ENCODE results near the gene LY6G6D.

The LY6G6D gene

DNA sequence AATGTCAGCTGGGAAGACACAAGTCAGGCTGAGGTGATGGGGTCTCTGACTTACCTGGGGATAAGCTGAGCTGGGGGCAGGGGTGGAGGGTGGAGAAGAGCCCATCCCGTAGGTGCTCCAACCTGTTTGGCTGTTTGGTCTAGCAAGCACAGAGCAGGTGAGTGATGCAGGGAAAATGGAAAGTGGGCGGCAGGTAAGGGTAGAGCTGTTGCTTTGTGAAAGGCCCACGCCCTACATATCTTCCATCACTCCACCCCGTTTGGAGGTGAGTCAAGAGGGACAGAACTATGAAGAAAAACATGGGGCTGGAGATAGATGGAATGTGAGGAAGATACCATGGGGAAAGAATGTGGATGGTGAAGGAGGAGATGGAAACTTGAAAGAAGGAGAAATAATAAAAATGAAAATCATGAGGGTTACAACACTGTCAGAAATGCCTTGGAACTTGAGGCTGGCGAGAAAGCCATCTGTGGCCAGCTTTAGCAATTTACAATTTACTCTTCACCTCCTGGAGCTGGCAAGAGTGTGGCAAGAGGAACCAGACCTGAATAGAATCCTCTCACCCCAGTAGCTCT is 5.1 kb downstream of the LY6G6D start:
- no peak for DNase-seq

DNA sequence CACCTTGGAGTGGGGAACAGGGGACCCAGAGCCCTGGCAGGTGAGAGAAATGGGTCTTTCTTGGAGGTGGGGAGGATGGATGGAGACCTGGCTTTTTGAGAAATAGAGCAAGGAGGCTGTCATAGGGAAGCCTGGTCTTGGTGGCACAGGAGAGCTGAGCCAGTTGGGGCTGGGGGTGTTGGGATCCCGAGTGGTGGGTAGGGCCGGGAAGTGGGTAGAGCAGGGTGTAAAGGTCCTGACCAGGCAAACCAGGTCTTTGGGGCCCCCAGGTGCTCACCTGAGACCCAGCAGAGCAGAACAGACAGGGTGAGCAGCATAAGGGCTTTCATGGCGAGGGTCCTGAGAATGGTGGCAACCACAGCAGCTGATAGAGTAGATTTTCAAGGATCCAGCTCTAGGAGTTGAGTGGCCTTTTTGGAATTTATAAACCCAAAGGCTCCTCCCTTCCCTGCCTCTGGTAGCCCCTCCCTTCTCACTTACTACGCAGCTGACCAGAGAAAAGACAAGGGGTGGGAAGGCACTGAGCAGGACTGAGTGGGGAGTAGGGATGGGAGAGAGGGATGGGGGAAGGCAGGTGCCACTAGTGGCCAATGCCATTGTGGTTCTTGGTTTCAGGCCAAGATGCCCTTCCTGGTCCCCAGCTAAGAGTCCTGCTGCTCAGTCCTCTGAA is 6.3 kb downstream of the LY6G6D start, which contains the start of gene LY6G6C:
LY6G6C (minus strand) TSS at position 396 of the 670 bp plus-strand sequence; CDS start at position 329, 67 bp downstream.
- DNase-seq, result no peak

DNA sequence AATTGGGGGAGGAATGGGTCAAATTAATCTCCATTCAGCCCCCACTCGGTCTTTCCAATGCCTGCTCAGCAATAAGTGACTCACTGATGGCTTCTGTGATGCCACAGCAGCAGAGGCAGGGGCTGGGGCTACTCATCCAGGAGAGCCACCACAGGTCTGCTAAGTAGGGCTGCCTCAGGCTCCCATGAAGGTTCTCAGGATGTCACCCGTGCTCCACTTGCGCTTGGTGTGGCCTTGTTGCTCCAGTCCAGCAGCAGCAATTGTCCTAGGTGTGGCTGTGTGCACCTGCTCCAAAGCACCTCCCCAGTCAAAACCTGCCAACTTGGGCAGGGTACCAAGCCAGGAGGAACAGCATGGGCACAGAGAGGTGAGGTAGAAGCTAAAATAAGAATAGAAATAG is 7.0 kb downstream of the LY6G6D start:
- no peak for DNase-seq

DNA sequence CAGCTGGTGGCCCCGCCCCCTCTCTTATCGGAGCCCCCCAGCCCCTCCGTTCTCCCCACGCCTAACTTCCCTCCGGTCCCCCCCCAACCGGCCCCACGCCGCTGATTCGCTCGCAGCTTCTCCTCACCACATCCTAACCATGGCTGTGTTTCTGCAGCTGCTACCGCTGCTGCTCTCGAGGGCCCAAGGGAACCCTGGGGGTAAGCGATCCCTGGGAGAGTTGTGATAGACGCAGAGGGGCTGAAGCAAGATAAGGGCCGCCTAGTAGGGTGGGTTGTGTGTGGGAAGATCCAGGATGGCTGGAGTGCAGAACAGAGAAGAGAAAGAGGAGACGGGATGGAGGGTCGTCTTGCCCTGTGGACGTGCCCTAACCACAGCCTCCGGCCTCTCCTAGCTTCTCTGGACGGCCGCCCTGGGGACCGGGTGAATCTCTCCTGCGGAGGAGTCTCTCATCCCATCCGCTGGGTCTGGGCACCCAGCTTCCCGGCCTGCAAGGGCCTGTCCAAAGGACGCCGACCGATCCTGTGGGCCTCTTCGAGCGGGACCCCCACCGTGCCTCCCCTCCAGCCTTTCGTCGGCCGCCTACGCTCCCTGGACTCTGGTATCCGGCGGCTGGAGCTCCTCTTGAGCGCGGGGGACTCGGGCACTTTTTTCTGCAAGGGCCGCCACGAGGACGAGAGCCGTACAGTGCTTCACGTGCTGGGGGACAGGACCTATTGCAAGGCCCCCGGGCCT is 8.3 kb downstream of the LY6G6D start, which contains the start of gene MPIG6B:
MPIG6B (plus strand) TSS at position 129 of the 735 bp plus-strand sequence; CDS start at position 140, 11 bp downstream.
- DNase-seq, result no peak

DNA sequence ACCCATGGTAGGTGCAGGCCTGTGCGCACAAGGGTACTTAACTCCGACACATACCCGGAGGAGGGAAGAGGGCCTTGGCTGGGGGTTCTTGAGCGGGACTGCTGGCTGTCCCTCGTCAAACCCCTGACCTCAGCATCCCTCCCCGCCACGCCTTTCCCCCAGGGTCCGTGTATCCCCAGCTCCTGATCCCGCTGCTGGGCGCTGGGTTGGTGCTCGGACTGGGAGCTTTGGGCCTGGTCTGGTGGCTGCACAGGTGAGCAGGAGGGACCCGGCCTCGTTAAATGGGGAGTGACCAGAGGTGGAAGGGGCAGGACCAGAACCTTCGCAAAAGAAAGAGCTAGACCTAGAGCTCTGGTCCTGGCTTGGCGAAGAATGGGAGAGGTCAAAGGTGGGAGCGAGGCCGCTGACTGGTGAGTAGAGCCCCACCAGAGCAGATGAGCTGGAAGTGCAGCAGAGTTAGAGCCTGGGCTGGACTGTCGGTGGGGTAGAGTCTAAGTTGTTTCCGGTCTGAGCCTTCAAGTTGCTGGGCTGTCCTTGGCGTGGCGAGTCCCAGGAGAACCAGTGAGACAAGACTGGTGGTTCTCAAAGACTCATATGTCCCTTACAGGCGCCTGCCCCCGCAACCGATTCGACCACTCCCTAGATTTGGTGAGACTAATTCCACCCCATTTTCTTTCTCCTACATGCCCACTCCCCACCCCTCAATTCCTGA is 9.0 kb downstream of the LY6G6D start:
- no peak for DNase-seq

DNA sequence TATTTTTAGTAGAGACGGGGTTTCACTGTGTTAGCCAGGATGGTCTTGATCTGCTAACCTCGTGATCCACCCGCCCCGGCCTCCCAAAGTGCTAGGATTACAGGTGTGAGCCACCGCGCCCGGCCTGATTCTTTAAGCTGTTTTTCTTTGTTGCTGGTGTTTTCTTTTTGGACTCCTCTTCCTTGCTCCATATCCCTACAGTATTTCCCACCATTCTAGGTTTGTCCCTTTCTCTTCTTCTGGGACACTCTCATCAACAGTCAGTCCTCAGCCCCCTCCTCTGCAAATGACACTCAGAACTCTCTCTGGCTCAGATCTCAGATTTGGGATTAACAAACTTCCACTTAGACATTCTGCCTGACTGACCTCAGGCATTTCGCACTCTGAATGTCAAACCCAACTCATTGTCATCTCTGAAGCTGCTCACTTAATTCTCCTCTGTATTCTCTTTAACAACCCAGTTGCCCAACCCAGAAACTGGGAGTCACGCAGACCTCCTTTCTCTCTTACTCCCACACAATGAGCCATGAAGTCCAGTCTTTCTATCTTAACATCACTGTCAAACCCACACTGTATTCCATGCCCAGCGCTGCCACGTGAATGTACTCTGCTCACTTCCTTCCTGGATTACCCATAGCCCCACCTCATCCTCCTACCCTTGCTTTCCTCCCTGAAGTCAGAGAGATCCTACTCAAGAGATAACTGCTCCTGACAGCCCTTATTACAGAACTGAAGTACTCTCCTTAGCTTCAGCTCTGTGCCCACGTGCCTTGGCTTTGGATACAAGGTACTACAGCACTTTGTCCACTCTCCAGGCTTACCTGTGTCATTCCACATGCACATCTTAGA is 10.6 kb downstream of the LY6G6D start:
- DNase-seq, result peak; percentile 55

DNA sequence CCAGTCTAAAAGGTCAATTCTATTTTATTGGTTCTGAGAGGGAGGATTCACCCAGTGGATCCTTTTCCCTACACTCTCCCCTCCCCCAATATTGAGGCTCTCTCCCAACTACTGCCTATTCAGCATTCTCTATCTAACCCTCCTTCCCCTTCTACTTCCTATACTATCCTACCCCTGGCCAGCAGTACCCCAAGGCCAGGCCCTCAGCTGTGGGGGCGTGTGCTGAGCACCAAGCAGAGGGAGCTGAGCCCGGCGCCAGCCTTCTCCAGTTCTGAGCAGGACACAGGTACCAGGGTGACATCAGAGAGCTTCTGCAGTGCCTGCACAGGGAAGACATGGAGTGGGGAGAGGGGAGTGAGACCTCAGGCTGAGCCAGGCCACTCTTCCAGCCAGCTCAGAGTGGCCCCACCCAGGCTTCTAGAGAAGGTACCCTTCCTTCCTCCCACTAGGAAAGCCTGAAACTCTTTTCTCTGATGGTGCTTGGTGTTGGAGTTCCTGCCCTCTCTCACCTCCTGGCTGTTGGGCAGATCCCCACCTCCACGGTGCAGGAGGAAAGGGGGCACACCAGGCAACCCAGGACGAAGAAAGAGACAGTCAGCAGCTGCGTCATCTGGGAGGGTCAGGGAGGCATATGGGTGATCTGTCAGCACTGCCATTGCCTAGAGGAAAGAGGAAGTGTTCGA is 12.0 kb downstream of the LY6G6D start:
- DNase-seq, result peak; percentile 50

DNA sequence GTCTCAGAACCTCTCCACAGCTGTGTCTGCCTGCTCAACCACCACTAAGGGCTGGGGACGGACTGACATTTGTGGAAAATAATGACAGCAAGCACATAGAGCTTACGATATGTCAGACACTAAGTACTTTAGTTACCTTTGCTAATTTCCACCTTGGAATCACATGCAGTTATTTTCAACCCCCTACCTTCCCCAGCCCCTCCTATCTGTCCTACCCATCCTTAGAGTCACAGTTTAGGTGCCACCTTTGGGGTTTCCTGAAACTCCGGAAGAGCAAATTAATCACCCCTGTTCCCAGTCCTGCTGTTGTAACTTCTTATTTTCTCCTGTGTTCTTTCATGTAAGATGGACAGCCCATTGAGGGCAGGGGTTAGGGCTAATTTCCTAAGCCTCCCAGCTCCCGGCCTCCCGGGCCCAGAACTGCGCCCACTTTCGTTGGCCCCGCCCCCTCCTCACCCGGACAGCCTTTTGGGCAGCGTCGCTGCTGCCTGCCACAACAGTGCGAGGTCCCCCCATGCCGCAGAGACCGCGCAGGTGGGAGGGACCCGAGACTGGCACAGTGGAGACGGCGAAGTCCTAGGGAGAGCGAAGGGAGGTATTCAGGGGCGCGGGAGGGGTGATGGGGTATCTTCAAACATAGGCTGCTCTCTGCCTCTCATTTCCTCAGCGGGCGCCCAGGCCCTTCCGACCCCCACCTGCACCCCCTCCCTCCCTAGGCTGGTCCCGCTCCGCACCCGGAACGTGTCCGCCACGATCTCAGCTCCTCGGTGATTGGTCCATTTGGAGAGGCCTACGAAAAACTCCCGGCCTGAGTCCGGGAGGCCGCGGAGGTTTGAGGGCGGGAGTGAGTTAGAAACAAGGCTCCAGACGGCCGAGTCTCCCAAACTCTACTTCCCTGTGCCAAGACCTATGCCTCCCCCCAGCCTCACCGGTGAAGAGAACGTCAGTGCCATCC is 12.8 kb downstream of the LY6G6D start:
- no peak for DNase-seq

DNA sequence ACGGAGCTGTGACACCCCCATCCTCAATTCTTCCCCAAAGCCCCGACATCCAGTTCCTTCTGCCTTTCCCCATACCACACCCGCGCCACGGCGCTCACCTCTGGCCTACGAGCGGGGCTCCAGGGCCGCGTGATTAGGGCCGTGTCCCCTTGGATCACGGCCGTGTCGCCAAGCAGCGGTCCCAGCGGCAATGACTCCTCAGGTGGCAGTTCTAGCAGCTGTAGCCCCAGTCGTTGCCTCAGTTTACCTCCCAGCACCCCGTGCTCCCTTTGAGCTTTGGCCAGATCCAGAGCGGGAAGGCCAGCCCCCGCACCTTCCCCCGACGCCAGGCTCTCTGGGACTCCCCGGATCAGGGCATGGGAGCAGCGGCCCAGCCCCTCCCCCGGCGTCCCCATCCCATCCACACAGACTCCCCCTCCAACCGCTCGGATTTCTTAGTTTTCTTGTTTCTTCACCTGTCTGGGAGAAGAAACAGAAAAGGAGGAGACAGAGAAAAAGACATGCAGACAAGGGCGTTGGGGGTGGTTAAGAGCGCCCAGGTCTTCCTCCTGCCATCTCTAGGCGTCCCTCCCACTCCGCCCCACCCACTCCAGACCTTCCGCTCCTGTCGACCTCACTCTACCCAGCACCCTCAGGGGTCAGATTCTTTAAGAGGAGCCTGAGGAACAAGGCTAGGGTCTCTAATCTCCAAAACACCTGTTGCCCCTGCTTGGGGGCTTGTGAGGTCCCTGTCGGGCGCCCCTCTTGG is 13.8 kb downstream of the LY6G6D start, which contains the start of gene DDAH2:
DDAH2 (minus strand) TSS at position 533 of the 748 bp plus-strand sequence; CDS start at position 395, 138 bp downstream.
- no peak for DNase-seq

DNA sequence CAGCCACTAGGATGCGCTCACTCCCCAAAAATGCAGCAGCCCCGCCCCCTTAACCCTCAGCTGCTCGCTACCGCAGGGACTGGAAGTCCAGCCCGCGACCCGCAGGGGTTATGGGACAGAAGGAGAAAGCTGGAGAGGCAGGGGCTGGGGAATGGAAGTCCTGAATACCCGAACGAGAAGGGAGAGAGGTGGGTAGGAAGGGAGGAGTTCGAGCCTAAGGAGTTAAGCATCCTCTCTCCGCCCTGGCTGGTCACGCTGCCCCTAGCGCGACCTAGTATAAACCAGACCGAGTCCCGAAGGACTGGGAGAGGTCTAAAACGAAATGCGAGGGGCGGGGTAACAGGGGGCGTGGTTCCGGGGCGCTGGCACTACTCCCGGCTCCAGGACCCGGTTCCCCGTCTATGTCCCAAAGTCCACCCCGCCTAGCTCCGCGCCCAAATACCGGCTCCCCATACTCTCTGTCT is 14.4 kb downstream of the LY6G6D start:
- peak; percentile 83 for DNase-seq

DNA sequence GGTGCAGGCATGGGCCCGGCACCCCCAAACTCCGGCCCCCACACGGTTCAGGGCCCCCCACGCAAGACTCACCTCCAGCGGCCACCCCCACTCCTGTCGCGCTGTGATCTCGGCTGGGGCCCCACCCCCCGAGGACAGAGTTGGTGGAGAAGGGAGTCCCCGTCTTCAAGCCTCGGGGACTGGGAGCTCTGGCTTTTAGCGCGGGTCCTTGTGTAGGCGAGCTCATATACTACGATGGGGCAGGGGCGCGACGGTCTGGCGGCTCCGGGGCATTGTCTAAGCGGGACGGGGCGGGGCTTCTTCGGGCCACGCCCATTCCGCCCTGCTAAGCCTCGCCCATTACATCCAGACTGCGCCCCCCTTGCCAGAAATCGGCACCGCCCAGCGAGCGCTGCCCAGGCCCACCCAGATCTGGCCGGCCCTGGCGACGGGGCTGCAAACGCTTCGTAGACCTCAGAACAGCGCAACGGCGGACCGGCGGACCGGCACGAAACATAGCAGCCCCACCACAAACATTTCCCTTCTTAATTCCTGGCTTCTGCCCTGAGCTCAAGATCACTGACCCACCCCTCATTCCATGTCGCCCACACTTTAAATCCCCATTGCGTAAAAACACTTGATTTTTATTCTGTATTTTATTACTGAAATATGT is 15.0 kb downstream of the LY6G6D start:
- DNase-seq, result peak; percentile 83

DNA sequence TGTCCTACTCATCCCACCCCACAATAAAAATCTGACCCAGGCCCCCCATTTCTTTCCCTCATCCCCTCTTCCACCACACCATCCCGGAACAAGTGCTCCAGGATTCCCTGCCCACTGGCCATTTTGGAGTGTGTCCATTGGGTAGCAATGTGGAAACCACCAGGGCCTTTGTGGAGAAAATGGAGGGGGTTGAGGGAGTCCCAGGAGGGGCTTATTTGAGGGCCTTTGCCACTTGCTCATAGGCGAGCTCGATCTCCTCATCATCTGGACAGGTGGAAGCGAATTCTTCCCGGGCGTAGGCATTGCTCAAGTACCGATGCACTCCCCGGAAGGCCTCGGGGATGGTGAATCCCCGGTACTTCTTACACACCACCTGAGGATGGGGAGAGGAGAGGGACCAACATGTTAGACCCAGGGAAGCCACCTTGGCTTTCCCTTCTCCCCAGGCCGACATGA is 15.5 kb downstream of the LY6G6D start:
- DNase-seq, result no peak

DNA sequence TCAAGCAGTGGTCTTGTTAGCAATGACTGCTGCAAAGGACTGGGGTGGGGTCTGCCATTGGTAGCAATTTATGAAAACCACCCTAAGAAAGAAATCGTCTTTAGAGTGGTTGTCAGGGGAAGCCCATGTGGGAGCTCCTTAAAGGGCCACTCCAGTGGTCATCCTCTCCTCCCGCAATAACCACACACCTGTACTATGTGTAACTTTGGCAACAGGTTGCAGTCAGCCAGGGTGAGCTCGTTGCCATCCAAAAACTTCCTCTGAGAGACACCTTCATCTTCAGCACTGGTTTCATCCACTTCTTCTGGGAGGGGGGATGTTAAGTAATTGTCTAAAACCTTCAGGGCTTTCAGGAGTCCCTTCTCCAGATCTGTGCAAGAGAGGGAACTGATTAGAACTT is 16.9 kb downstream of the LY6G6D start:
- DNase-seq, result no peak

DNA sequence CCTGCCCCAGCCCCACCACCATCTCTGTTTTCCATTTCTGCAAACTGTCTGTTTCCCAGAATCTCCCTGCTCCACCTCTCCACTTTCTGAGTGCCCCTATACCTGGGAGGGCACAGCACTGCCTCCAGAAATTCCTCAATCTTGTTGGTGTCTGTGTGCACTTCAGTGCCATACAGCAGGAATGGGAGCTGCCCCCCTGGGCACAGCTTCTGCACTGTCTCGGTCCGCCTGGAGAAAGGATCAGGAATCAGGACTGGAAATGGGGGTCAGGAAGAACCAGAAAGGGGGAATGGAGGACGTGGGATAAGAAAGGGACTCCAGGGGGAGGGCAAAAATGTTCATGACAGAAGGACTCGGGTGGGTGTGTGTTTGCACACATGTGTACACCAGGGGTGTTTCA is 18.6 kb downstream of the LY6G6D start:
- no peak for DNase-seq

DNA sequence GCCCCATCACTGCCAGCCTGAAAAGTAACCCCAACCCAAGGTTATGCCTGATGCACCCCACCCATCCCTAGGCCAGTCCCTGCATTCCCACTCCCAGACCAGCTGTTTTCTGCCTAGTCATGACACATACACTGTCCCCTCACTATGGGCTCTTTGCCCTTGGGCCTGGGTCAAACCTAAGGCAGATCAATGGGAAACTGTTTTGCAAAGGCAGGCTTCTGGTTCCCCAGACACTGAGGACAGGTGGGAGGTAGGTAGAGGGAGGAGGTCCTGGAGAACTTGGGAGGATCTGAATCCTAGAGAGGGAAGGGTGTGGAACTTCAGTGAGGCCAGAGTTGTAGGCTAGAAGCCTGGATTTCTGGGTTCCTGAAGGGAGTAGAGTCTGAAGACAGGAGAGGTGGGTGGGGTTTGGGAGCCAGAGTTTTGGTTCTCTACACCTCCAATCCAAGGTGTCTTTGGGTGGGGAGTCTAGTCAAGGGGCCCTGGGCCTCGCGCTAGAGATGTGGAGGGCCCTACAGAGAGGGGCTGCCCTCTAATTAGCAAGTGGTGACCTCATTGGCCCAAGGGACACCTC is 19.2 kb downstream of the LY6G6D start:
- DNase-seq, result no peak

DNA sequence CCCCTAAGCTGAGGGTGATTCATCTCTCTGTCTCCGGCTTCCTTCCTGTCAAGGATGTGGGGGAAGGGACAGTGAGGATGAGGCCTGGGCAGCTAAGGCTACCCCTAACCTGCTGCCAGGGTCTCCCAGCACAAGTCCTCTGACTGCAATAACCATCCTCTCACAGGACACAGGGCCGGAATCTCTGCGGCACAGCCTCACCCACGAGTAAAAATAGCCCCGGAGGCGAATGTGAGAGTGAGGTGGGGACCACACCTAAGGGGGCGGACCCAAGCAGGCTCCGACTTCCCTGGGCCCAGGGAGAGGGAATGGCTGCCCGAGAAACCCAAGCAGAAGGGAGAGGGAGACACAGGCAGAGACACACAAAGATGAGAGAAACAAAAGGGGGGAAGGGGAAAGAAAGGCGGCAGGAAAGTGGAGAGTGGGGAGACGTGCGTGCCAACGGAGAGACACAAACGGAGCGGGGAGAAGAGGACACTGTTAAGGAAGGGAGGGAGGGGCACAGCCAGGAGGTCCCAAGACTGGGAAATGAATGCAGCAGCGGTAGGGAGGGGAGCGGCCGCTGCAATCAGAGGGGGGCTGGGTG is 19.8 kb downstream of the LY6G6D start:
- DNase-seq, result peak; percentile 70

DNA sequence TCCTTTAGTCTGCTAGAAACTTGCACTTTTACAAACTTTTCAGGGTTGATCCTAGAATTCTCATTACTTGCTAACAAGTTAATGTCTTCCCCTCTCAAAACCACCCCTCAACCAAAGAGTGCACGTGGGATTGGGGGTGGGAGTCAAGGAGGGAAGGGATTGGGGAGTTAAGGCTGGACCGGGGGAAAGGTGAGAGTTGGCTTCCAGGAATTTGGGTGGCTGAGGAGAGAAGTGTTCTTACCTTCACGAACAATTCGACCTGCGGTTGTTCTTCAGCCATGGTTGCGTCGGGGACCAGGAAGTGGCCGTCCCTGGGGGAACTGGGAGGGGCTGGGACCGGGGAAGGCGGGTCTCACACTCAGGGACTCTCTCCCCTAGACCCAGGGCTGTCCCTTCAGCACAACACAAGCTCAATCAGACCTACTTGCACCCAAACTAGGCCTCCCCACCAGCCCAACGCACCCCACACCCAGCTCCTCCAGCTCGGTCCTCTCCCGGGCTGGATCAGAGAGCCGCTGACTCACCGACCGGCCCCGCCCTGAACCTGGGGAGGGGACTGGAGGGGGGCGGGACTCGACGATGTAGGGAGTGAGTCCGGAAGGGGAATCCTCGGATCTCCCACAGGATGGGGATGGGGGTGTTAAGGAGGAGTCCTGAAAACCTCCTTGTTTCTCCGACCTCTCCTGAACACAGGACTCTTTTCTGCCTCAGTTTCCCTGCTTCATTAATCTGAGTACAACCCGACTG is 21.0 kb downstream of the LY6G6D start, which contains the start of gene CLIC1:
CLIC1 (minus strand) TSS at position 510 of the 747 bp plus-strand sequence; CDS start at position 280, 230 bp downstream.
- DNase-seq, result peak; percentile 86

Measured in hematopoietic multipotent progenitor cell treated with erythropoietin and hydrocortisone succinate and interleukin-3 and kit ligand, for 8 days (in vitro differentiated cells).